GM19324 (cell line): ENCODE data around the gene SLC35F5.
"Not testable (repeated sequence)": the region's sequence is repeated elsewhere in the genome, so short reads cannot be mapped to it uniquely, and the experiment has no call there.

Experiments used
- ATAC-seq: cut with Tn5 transposase; IDR thresholded peaks from one replicate; pipeline ENCODE4 v1.9.1; 2021; ENCODE audit warnings: mild to moderate bottlenecking, moderate library complexity; ENCODE audit not compliant: unreplicated experiment, low FRiP score

The SLC35F5 gene

GRCh38 chr2:113756355-113757137, at the start of gene SLC35F5:
Gene SLC35F5 (minus strand): TSS chr2:113756642. CDS start chr2:113756409, 233 bp downstream.
- peak; percentile 97 for ATAC-seq

- no peak for ATAC-seq
Measured at GRCh38 chr2:113799375-113799774, 42.9 kb upstream of the SLC35F5 start.

- no peak for ATAC-seq
Measured at GRCh38 chr2:113797237-113797636, 40.8 kb upstream of the SLC35F5 start.

- no peak for ATAC-seq
Measured at GRCh38 chr2:113796592-113797175, 40.2 kb upstream of the SLC35F5 start.

GRCh38 chr2:113795405-113795920, 39.0 kb upstream of the SLC35F5 start:
- ATAC-seq: no peak

- peak; percentile 95 for ATAC-seq
Measured at GRCh38 chr2:113791697-113792590, 35.5 kb upstream of the SLC35F5 start.

GRCh38 chr2:113784823-113785744, 28.6 kb upstream of the SLC35F5 start:
- no peak for ATAC-seq

GRCh38 chr2:113780472-113780871, 24.0 kb upstream of the SLC35F5 start:
- no peak for ATAC-seq

GRCh38 chr2:113777371-113777770, 20.9 kb upstream of the SLC35F5 start:
- no peak for ATAC-seq

GRCh38 chr2:113776949-113777348, 20.5 kb upstream of the SLC35F5 start:
- no peak for ATAC-seq

GRCh38 chr2:113774616-113775015, 18.2 kb upstream of the SLC35F5 start:
- not testable (repeated sequence) for ATAC-seq

- no peak for ATAC-seq
Measured at GRCh38 chr2:113770929-113771328, 14.5 kb upstream of the SLC35F5 start.

- ATAC-seq: no peak
Measured at GRCh38 chr2:113769555-113769954, 13.1 kb upstream of the SLC35F5 start.

GRCh38 chr2:113768770-113769169, 12.3 kb upstream of the SLC35F5 start:
- ATAC-seq: no peak

GRCh38 chr2:113767811-113768460, 11.5 kb upstream of the SLC35F5 start:
- ATAC-seq: no peak

- ATAC-seq: no peak
Measured at GRCh38 chr2:113765276-113765675, 8.8 kb upstream of the SLC35F5 start.

GRCh38 chr2:113762377-113763118, 6.1 kb upstream of the SLC35F5 start:
- ATAC-seq: no peak

GRCh38 chr2:113760400-113760799, 4.0 kb upstream of the SLC35F5 start:
- no peak for ATAC-seq
